Stimulated activated memory B cell treated with anti-CD40 and anti-IgM and Interleukin-4, amounts not matched to agents 10 μg/mL and 1 μg/mL and 100 μg/mL, for 72 hours (primary cell): ENCODE results near the gene RAB44.
A peak's percentile ranks its signal among the peaks of the same experiment; 100 is the strongest.

Experiments used
- ATAC-seq: fragments of 150-1000 bp; cut with Tn5 transposase; 2 replicates; pipeline ENCODE4 v1.10.0; 2021
- H3K27ac Mint-ChIP-seq: one replicate; pipeline ENCODE4 v1.8.0; 2022; ENCODE audit warnings: mild to moderate bottlenecking, mixed read lengths
- H3K27me3 Mint-ChIP-seq: one replicate; pipeline ENCODE4 v1.8.0; 2022; ENCODE audit warnings: mixed read lengths
- H3K36me3 Mint-ChIP-seq: one replicate; pipeline ENCODE4 v1.8.0; 2022; ENCODE audit warnings: mixed read lengths
- H3K4me1 Mint-ChIP-seq: one replicate; pipeline ENCODE4 v1.8.0; 2022; ENCODE audit warnings: mixed read lengths
- H3K4me3 Mint-ChIP-seq: one replicate; pipeline ENCODE4 v1.8.0; 2022; ENCODE audit warnings: mild to moderate bottlenecking, moderate library complexity, mixed read lengths
- H3K9me3 Mint-ChIP-seq: one replicate; pipeline ENCODE4 v1.8.0; 2022; ENCODE audit warnings: mixed read lengths

Gene RAB44

DNA sequence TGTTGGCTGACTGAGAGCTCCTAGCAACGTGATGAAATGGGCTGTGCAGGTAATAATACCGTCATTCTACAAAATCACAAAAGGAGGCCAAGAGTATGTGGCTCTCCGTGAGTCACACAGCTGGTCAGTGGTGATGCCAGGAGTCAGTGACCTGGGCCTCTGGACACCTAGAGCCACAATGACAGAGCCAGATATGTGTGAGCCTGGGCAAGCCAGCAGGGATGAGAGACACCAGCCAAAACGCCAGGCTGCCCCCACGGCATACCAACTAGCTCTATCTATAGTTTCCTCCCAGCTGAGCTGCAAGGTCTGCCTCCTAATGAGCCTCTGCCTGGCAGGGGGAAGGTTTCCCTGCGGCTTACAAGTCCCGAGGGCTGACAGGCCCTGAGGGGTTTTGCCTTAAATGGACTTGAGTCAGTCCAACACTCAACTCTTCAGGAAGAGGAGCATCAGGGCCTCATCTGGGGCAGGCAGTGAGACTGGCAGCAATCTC is 71.6 kb downstream of the RAB44 start:
- no peak for ATAC-seq
- Mint-ChIP-seq H3K27ac (peak overlapping the region; percentile 11), H3K4me1 (peaks cover 52% of the 10 kb centered on the region), H3K4me3 (no peak overlapping the region), H3K36me3 (no peaks in the 10 kb centered on the region), H3K27me3 (no peaks in the 10 kb centered on the region), H3K9me3 (no peaks in the 10 kb centered on the region)

DNA sequence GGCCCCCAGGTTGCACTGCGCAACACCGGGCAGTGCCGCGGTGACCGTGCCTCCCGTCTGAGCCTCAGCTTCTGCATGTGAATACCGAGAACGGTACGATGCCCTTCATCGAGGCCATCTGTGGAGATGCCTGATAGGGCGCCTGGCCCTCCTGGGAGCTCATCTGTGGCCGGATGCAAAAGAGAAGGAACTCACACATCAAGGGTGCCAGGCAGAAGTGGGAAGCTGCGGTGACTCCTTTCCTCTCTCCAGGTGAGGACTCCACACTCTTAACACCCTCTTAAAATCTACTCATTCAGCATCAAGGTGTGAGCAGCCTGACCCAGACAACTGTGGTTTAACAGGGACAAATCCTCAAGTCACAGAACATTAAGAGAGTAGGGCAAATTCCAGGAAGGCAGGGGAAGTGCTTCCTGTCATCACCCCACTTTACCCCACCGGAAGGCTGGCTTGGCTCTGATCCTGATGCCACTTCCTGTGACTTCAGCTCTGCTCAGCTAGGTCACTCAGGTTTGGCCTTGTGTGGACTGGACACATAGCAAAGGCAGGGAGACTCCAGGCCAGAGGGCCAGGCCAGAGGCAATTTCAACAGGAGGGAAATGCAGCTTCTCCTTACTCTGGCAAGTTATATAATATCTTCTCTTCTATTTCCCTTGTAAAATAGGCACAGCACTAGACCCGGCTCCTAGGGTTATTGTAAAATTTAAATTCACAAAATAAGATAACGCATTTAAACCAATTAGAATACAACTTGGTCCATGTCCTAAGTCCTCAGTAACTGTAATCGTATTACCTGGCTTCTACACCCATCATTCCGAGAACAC is 72.3 kb downstream of the RAB44 start:
- Mint-ChIP-seq H3K27ac (peak overlapping the region; percentile 13), H3K36me3 (no peaks in the 10 kb centered on the region), H3K4me3 (no peak overlapping the region), H3K27me3 (no peaks in the 10 kb centered on the region), H3K4me1 (peaks cover 49% of the 10 kb centered on the region), H3K9me3 (no peaks in the 10 kb centered on the region)
- ATAC-seq: no peak

GRCh38 chr6:36771145-36771544 is 73.5 kb downstream of the RAB44 start:
- Mint-ChIP-seq H3K9me3 (no peaks in the 10 kb centered on the region), H3K27ac (peak overlapping the region; percentile 13), H3K36me3 (no peaks in the 10 kb centered on the region), H3K27me3 (peaks cover 11% of the 10 kb centered on the region), H3K4me1 (peaks cover 37% of the 10 kb centered on the region), H3K4me3 (no peak overlapping the region)
- ATAC-seq: no peak

DNA sequence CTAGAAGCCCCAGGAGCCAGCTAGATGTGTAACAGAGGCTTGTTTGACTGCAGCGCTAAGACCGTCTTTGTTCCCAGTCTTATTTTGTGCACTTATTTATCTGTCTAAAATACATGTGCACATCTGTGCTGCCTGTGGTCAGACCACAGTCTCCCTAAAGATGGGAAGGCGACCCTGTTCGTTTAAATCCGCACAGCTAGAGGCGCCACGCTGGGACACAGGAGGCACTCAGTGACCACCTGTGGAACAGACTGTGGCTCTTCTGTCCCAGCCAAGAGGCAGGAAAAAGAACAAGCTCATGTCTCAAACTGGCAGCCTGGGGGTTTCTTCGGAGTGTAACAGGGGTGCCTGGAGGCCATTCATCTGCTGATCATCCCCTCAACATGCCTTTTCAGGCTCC is 74.8 kb downstream of the RAB44 start:
- peaks cover 24% of the 10 kb centered on the region for H3K27me3 Mint-ChIP-seq
- peaks cover 31% of the 10 kb centered on the region for H3K4me1 Mint-ChIP-seq
- no peak for ATAC-seq
- no peaks in the 10 kb centered on the region for H3K36me3 Mint-ChIP-seq
- no peak overlapping the region for H3K27ac Mint-ChIP-seq
- H3K9me3 Mint-ChIP-seq: no peaks in the 10 kb centered on the region
- no peak overlapping the region for H3K4me3 Mint-ChIP-seq

DNA sequence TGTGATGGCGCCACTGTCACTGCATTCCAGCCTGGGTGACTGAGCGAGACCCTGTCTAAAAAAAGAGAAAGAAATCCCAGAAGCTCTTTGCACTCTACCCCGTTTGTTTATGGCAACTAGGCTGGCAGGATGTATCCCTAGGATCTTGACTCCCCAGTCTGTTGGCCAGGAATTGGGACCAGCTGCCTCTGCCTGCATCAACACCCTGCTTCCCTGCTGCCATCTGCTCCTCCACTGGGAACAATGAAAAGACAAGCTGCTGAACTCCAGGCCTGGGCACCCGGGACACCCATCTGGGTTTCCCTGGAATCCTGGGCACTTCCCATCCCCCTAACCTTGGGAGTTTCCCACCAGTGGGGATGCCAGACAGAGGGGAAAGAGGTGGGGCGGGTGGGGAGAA is 76.7 kb downstream of the RAB44 start:
- Mint-ChIP-seq H3K4me1 (peaks cover 18% of the 10 kb centered on the region), H3K9me3 (no peaks in the 10 kb centered on the region), H3K36me3 (no peaks in the 10 kb centered on the region), H3K4me3 (no peak overlapping the region), H3K27me3 (peaks cover 32% of the 10 kb centered on the region), H3K27ac (no peak overlapping the region)
- no peak for ATAC-seq

- no peak overlapping the region for H3K4me3 Mint-ChIP-seq
- H3K27ac Mint-ChIP-seq: no peak overlapping the region
- H3K9me3 Mint-ChIP-seq: no peaks in the 10 kb centered on the region
- peaks cover 44% of the 10 kb centered on the region for H3K27me3 Mint-ChIP-seq
- H3K4me1 Mint-ChIP-seq: peaks cover 14% of the 10 kb centered on the region
- no peak for ATAC-seq
- H3K36me3 Mint-ChIP-seq: no peaks in the 10 kb centered on the region
These were observed 78.5 kb downstream of the RAB44 start for GRCh38 chr6:36776167-36776566.

DNA sequence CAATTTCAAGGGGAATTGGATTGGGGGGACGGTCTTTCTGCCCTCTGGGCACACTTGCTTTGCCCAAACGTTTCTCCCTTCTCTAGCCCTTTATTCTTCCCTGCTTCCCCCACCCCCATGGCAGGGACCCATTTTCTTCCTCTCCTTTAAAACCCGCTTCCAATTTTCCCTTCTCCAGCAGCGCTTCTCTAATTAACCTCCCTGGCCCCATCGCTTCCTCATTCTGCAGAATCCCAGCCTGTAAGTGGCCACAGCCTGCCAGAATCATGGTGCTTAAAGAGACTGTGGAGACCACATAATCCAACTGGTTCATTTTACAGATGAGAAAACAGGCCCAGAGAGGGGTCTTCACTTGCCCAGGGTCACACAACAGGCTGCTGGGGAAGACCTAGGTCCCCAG is 80.2 kb downstream of the RAB44 start:
- no peak overlapping the region for H3K4me3 Mint-ChIP-seq
- no peak overlapping the region for H3K27ac Mint-ChIP-seq
- no peaks in the 10 kb centered on the region for H3K36me3 Mint-ChIP-seq
- peaks cover 44% of the 10 kb centered on the region for H3K27me3 Mint-ChIP-seq
- no peak for ATAC-seq
- peaks cover 29% of the 10 kb centered on the region for H3K4me1 Mint-ChIP-seq
- H3K9me3 Mint-ChIP-seq: no peaks in the 10 kb centered on the region

DNA sequence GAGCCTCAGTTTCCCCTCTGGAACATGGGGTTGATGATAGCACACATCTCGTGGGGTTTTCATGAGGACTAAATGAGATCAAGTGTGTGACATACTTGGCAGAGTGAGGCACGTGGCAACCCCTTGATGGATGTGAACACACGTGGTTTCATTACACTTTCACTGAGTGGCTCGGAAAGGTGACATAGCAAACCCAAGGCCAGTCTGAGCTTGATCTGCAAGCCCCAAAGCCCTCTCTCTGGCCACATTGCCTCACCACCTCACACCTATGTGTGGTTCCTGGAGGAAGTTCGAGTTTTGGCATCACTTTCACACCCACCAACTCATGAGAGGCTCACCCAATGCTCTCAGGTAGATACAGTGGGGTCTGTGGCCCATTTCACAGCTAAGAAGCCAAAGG is 81.6 kb downstream of the RAB44 start:
- no peaks in the 10 kb centered on the region for H3K9me3 Mint-ChIP-seq
- peaks cover 31% of the 10 kb centered on the region for H3K4me1 Mint-ChIP-seq
- H3K36me3 Mint-ChIP-seq: no peaks in the 10 kb centered on the region
- no peak for ATAC-seq
- H3K4me3 Mint-ChIP-seq: no peak overlapping the region
- peaks cover 44% of the 10 kb centered on the region for H3K27me3 Mint-ChIP-seq
- no peak overlapping the region for H3K27ac Mint-ChIP-seq

GRCh38 chr6:36780442-36781177 is 83.0 kb downstream of the RAB44 start:
- peak; percentile 57 for ATAC-seq

GRCh38 chr6:36781669-36782068 is 84.0 kb downstream of the RAB44 start:
- ATAC-seq: peak; percentile 87
- H3K4me1 Mint-ChIP-seq: peaks cover 31% of the 10 kb centered on the region
- no peaks in the 10 kb centered on the region for H3K36me3 Mint-ChIP-seq
- H3K4me3 Mint-ChIP-seq: no peak overlapping the region
- H3K27me3 Mint-ChIP-seq: peaks cover 27% of the 10 kb centered on the region
- peak overlapping the region; percentile 31 for H3K27ac Mint-ChIP-seq
- H3K9me3 Mint-ChIP-seq: no peaks in the 10 kb centered on the region

More at GRCh38 chr6:36780442-36781177, 83.0 kb downstream of the RAB44 start:
- Mint-ChIP-seq H3K27ac (peak overlapping the region; percentile 31), H3K27me3 (peaks cover 38% of the 10 kb centered on the region), H3K9me3 (no peaks in the 10 kb centered on the region), H3K4me3 (no peak overlapping the region), H3K4me1 (peaks cover 31% of the 10 kb centered on the region), H3K36me3 (no peaks in the 10 kb centered on the region)
